Measurements from ENCODE around the gene NIM1K.

- TF ChIP-seq POLR2A (IDR thresholded peaks at IDR 0.05) = no peak
- TF ChIP-seq CTCF (IDR thresholded peaks at IDR 0.05) = no peak
- TF ChIP-seq POLR2AphosphoS5 (IDR thresholded peaks at IDR 0.05; ENCODE audit: insufficient read depth in 1 of 2, low read depth in 1 of 2) = no peak
Observed at GRCh38 chr5:43204958-43205357, 12.9 kb downstream of the NIM1K start.

Data from vagina (tissue), 2 donors.